BJ (cell line): Measurements from ENCODE around the gene CD52. TPM values are rescaled to one million over a fixed set of nuclear protein-coding genes. Genes with fewer than 3 reads are reported as not detected.

ENCODE experiments used
- CTCF ChIA-PET: fragments of 350-600 bp; formaldehyde crosslinking; extraction: SDS; loops from one replicate; lab custom pipeline; 2021; ENCODE audit warnings: antibody characterized with exemption, inconsistent platforms; lab: Yijun Ruan, JAX
- POLR2A ChIA-PET: fragments of 300-600 bp; sonication (Branson Sonifier 250); formaldehyde crosslinking; extraction: SDS; loops from one replicate; lab custom pipeline; 2021; ENCODE audit warnings: antibody characterized with exemption; lab: Charles Lee
- DNase-seq: peaks from one replicate; pipeline ENCODE4 v3.0.0-alpha.2; 2011; ENCODE audit warnings: low read depth
- H3K27me3 ChIP-seq: 2 replicates; pipeline ENCODE4 v1.6.0; 2011; ENCODE audit warnings: low read length; ENCODE audit not compliant: control insufficient read depth, insufficient read depth
- H3K36me3 ChIP-seq: 2 replicates; pipeline ENCODE4 v1.5.1; 2011; ENCODE audit warnings: low read length; ENCODE audit not compliant: control insufficient read depth, insufficient read depth
- H3K4me3 ChIP-seq: 2 replicates; pipeline ENCODE4 v1.5.1; 2011; ENCODE audit warnings: low read depth, mild to moderate bottlenecking, control low read depth, low read length
- polyA plus RNA-seq: library from polyadenylated mRNA; depleted of rRNA; stranded (reverse); fragments of >200 nt; gene quantifications from 2 replicates; pipeline ENCODE4 v1.2.3, GENCODE V29; 2011
- TF ChIP-seq, protein P1 (sequence below): IDR thresholded peaks from 2 replicates; pipeline ENCODE4 v1.5.1; 2011; ENCODE audit warnings: low read depth, mild to moderate bottlenecking, control low read depth, inconsistent platforms, low read length, moderate library complexity; ENCODE audit not compliant: insufficient read depth

CD52 gene
- polyA plus RNA-seq, 1 experiment = not detected

GRCh38 chr1:26275580-26276431 lies 42.0 kb upstream of the CD52 start:
- CTCF ChIA-PET = interaction anchor here (0.6 to 6.2 kb wide), 32 partner anchors 10 to 269 kb away, joined by 3 to 67 read pairs (median 4); partner anchors contain the start of genes CD52, CEP85, DHDDS and ZNF593
- TF ChIP-seq, protein P1, sequence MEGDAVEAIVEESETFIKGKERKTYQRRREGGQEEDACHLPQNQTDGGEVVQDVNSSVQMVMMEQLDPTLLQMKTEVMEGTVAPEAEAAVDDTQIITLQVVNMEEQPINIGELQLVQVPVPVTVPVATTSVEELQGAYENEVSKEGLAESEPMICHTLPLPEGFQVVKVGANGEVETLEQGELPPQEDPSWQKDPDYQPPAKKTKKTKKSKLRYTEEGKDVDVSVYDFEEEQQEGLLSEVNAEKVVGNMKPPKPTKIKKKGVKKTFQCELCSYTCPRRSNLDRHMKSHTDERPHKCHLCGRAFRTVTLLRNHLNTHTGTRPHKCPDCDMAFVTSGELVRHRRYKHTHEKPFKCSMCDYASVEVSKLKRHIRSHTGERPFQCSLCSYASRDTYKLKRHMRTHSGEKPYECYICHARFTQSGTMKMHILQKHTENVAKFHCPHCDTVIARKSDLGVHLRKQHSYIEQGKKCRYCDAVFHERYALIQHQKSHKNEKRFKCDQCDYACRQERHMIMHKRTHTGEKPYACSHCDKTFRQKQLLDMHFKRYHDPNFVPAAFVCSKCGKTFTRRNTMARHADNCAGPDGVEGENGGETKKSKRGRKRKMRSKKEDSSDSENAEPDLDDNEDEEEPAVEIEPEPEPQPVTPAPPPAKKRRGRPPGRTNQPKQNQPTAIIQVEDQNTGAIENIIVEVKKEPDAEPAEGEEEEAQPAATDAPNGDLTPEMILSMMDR = peak; percentile 81

GRCh38 chr1:26276432-26276838 lies 41.3 kb upstream of the CD52 start:
- H3K4me3 ChIP-seq = no peak overlapping the region
- POLR2A ChIA-PET = no interaction called here
- DNase-seq = no peak
- H3K36me3 ChIP-seq = no peaks in the 10 kb centered on the region
- CTCF ChIA-PET = interaction anchor here (0.6 to 6.2 kb wide), 19 partner anchors 10 to 270 kb away, joined by 3 to 67 read pairs (median 6); partner anchors contain the start of genes CD52, CEP85 and ZNF593
- H3K27me3 ChIP-seq = no peaks in the 10 kb centered on the region
- TF ChIP-seq, protein P1 = no peak

More at GRCh38 chr1:26275580-26276431, 42.0 kb upstream of the CD52 start:
- no peaks in the 10 kb centered on the region for H3K36me3 ChIP-seq
- POLR2A ChIA-PET = no interaction called here
- H3K4me3 ChIP-seq = no peak overlapping the region
- DNase-seq = peak; percentile 93
- no peaks in the 10 kb centered on the region for H3K27me3 ChIP-seq

DNA sequence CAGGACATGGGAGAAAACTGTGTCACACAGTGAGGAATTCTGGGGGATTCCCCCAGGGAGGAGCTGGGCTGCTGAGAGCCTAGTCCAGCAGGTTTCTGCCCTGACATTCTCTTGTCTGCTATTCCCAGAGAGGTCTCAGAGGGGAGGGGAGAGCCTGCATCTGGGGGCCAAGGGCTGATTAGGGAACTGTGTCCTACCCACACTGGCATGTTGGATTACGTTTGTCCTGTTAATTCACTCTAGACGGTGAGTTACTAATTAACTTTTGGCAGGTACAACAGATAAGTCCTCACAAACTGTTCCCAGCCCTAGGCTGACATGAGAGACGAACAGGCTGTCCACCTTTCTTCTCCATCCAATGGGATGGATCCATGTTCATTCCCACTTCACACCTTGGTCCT lies 40.5 kb upstream of the CD52 start:
- POLR2A ChIA-PET = no interaction called here
- CTCF ChIA-PET = interaction anchor here (0.6 to 6.2 kb wide), 8 partner anchors 9 to 108 kb away, joined by 3 to 67 read pairs (median 18); partner anchors contain the start of genes CD52, CEP85 and ZNF593
- H3K27me3 ChIP-seq = no peaks in the 10 kb centered on the region
- H3K4me3 ChIP-seq = no peak overlapping the region
- no peak for DNase-seq
- TF ChIP-seq, protein P1 = no peak
- no peaks in the 10 kb centered on the region for H3K36me3 ChIP-seq

GRCh38 chr1:26277719-26278118 lies 40.0 kb upstream of the CD52 start:
- ChIA-PET POLR2A (no interaction called here), CTCF (interaction anchor here (0.6 to 6.2 kb wide), 7 partner anchors 9 to 87 kb away, joined by 3 to 67 read pairs (median 30); partner anchors contain the start of genes CD52 and CEP85)
- TF ChIP-seq, protein P1 = no peak
- no peak for DNase-seq
- Histone ChIP-seq H3K27me3 (no peaks in the 10 kb centered on the region), H3K36me3 (no peaks in the 10 kb centered on the region), H3K4me3 (no peak overlapping the region)

- ChIA-PET POLR2A (no interaction called here), CTCF (interaction anchor here (1.3 to 6.2 kb wide), 5 partner anchors 31 to 86 kb away, joined by 3 to 67 read pairs (median 30); partner anchors contain the start of genes CD52 and CEP85)
- no peak overlapping the region for H3K4me3 ChIP-seq
- no peaks in the 10 kb centered on the region for H3K27me3 ChIP-seq
- H3K36me3 ChIP-seq = no peaks in the 10 kb centered on the region
- TF ChIP-seq, protein P1 = no peak
- DNase-seq = peak; percentile 77
Observed at GRCh38 chr1:26278303-26278702, 39.5 kb upstream of the CD52 start.
